Epithelial cell of proximal tubule (primary cell): ENCODE measurements around the gene PSMD2. TPM values are rescaled to one million over a fixed set of nuclear protein-coding genes. Genes with fewer than 3 reads are reported as not detected.

Experiments
- DNase-seq: peaks from one replicate; pipeline ENCODE4 v3.0.0-alpha.2; 2011; ENCODE audit warnings: low read depth
- H3K4me3 ChIP-seq: 2 replicates; pipeline ENCODE4 v1.5.1; 2011; ENCODE audit warnings: low read depth, mild to moderate bottlenecking, low read length
- CTCF ChIP-seq: conservative IDR thresholded peaks from 2 replicates; pipeline ENCODE4 v1.5.1; 2012; ENCODE audit warnings: low read depth, mild to moderate bottlenecking, low read length
- total RNA-seq: library from RNA; depleted of rRNA; stranded (reverse); fragments of >200 nt; gene quantifications from 2 replicates; pipeline ENCODE4 v1.2.3, GENCODE V29; 2015

Gene PSMD2
- total RNA-seq, 1 donor from 2014 or later, result 506 TPM

DNA sequence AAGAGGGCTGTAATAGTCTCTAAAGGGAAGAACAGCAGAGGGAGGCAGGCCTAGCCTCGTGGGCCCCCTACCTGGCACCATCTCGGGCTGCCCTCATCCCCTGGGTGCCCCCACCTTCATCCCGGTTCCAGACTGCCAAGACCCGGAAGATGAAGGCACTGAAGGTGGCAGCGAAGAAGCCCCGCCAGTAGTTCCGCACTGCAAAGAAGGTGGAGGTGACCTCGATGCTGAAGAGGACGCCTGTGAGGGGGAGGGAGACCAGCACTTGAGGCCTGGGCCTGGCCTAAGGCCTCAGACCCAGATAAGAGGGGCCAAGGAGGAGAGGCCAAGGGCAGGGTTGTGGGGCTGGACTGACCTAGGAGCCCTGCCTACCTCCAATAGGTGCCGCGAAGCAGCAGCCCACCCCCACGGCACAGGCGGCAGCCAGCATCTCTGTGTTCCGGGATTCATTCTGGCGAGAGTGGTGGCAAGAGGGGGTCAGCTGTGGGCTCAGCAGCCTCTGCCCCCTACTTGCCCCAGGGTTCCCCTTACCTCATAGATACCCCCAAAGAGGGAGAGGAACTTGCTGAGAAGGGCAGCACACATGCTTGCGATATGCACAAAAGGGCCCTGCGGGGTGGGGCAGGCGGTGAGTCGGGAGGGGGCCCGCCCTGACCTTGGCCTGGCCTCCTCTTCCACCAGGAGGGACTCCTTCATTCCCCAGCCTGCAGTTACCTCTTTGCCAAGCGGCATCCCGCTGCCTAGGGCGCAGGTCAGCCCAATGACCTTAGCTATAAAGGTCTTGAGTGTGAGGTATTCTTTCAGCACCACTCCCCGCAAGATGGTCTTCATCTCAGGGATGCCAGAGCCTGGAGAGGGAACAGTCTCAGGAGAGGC lies 58.4 kb downstream of the PSMD2 start:
- no peak for TF ChIP-seq CTCF
- H3K4me3 ChIP-seq, result no peak overlapping the region
- DNase-seq, result no peak

GRCh38 chr3:184358124-184358767 lies 59.2 kb downstream of the PSMD2 start:
- DNase-seq, result no peak
- H3K4me3 ChIP-seq, result no peak overlapping the region
- no peak for TF ChIP-seq CTCF

Other genes starting within 250 kb of the PSMD2 start
- gene HTR3C, start 246.2 kb upstream of the PSMD2 start, total RNA-seq, result not detected in 2 replicates
- not detected in 2 replicates for gene HTR3E, start 202.2 kb upstream of the PSMD2 start, total RNA-seq
- 26.3 and 39.2 TPM in 2 replicates for gene EIF2B5, start 163.9 kb upstream of the PSMD2 start, total RNA-seq
- gene DVL3, start 143.9 kb upstream of the PSMD2 start, total RNA-seq, result 33.5 and 38.2 TPM in 2 replicates
- gene AP2M1, start 124.4 kb upstream of the PSMD2 start, total RNA-seq, result 274 and 363 TPM in 2 replicates
- gene ABCF3, start 113.0 kb upstream of the PSMD2 start, total RNA-seq, result 35.1 and 51.1 TPM in 2 replicates
- not detected in 2 replicates for gene VWA5B2, start 69.7 kb upstream of the PSMD2 start, total RNA-seq
- gene ALG3, start 50.3 kb upstream of the PSMD2 start, total RNA-seq, result 59.7 and 78.1 TPM in 2 replicates
- gene EEF1AKMT4, start 49.6 kb upstream of the PSMD2 start, total RNA-seq, result 6.2 and 6.6 TPM in 2 replicates
- 0.22 and 0.35 TPM in 2 replicates for gene CAMK2N2, start 37.7 kb upstream of the PSMD2 start, total RNA-seq
- not detected in 2 replicates for gene ECE2, start 23.2 kb upstream of the PSMD2 start, total RNA-seq
- gene EIF4G1, start 15.4 kb downstream of the PSMD2 start, total RNA-seq, result 313 and 519 TPM in 2 replicates
- 21.3 and 22.7 TPM in 2 replicates for gene FAM131A, start 38.4 kb downstream of the PSMD2 start, total RNA-seq
- gene CLCN2, start 62.4 kb downstream of the PSMD2 start, total RNA-seq, result 4.2 and 5.2 TPM in 2 replicates
- 123 and 182 TPM in 2 replicates for gene POLR2H, start 62.5 kb downstream of the PSMD2 start, total RNA-seq
- gene THPO, start 79.0 kb downstream of the PSMD2 start, total RNA-seq, result not detected in 2 replicates
- not detected in 2 replicates for gene CHRD, start 80.8 kb downstream of the PSMD2 start, total RNA-seq